Prostate gland (tissue), 2 donors: Measurements from ENCODE around the gene POGLUT2. TPM values are rescaled to one million over a fixed set of nuclear protein-coding genes. Genes with fewer than 3 reads are reported as not detected.

Source experiments
- DNase-seq: peaks from one replicate; pipeline ENCODE4 v3.0.0-alpha.2; 2019; ENCODE audit warnings: low spot score
- H3K27ac ChIP-seq, 2 donors: fragments of 200-600 bp; sonication (generic); 2 replicates each; pipeline ENCODE4 v1.5.1; 2017 to 2019
- H3K27me3 ChIP-seq: fragments of 200-600 bp; sonication (generic); replicated peaks from 2 replicates; pipeline ENCODE4 v1.5.1; 2019; ENCODE audit not compliant: insufficient read depth
- H3K36me3 ChIP-seq, 2 donors: fragments of 200-600 bp; sonication (generic); 1 replicate in 1 of 2; 2 replicates in 1 of 2; pipeline versions ENCODE4 v1.5.1 to v1.8.1; 2017 to 2019
- H3K4me1 ChIP-seq: fragments of 200-600 bp; sonication (generic); replicated peaks from 2 replicates; pipeline ENCODE4 v1.5.1; 2019
- H3K4me3 ChIP-seq, 2 donors: fragments of 200-600 bp; sonication (generic); 2 replicates each; pipeline ENCODE4 v1.5.1; 2017 to 2019
- H3K9me3 ChIP-seq: fragments of 200-600 bp; sonication (generic); 2 replicates; pipeline ENCODE4 v1.5.1; 2017
- CTCF ChIP-seq, 4 experiments: fragments of 200-600 bp in 2 of 4; fragments of 450-650 bp in 2 of 4; sonication (generic) in 2 of 4; IDR thresholded peaks; 1 replicate in 3 of 4; 2 replicates in 1 of 4; pipeline ENCODE4 v1.5.1; 2016 to 2019; ENCODE audit warnings: antibody characterized with exemption in 4 of 4, mild to moderate bottlenecking in 2 of 4, moderate library complexity in 2 of 4
- POLR2A ChIP-seq: fragments of 450-650 bp; IDR thresholded peaks from one replicate; pipeline ENCODE4 v1.6.1; 2016; ENCODE audit warnings: antibody characterized with exemption, mild to moderate bottlenecking
- POLR2AphosphoS5 ChIP-seq: sonication (generic); formaldehyde crosslinking; IDR thresholded peaks from one replicate; pipeline ENCODE4 v1.6.1; 2017; ENCODE audit warnings: antibody characterized with exemption
- WGBS: methylation state at CpG from one replicate; pipeline ENCODE4 v1.1.5; 2018; 5-methylcytosine and 5-hydroxymethylcytosine counted together
- intact Hi-C: fragments of 100-400 bp; cut with DNase I; formaldehyde crosslinking; loops from one replicate; pipeline ENCODE4 v1.14.2; 2022
- total RNA-seq, 2 donors: library from RNA; depleted of rRNA; stranded (reverse); fragments of >200 nt; gene quantifications; one replicate each; pipeline ENCODE4 v1.1.0, GENCODE V29; 2016

POGLUT2 gene
- total RNA-seq, result 1 to 10 TPM; 3.9 to 4.0 TPM

- Histone ChIP-seq H3K4me1 (no peaks in the 10 kb centered on the region), H3K36me3 (no peaks in the 10 kb centered on the region), H3K9me3 (no peaks in the 10 kb centered on the region), H3K27ac (peak within 1 kb of the TSS; percentile 77 to 83), H3K27me3 (no peaks in the 10 kb centered on the region), H3K4me3 (peak within 1 kb of the TSS; percentile 47 to 56)
- peak; percentile 92 for DNase-seq
- intact Hi-C loops, result no loop called here
- WGBS, result 0% methylated on average over 58 of the region's 72 CpGs
- TF ChIP-seq CTCF (IDR thresholded peaks at IDR 0.05) (no peak), POLR2A (peak; percentile 37), POLR2AphosphoS5 (peak; percentile 82)
These were observed at the start of gene POGLUT2, which contains the start of gene BIVM for GRCh38 chr13:102798581-102799425. Gene POGLUT2, minus strand, starts transcription at chr13:102798976. Its CDS starts 306 bp downstream, at chr13:102798670. Gene BIVM, plus strand, starts transcription at chr13:102799119. Its CDS starts 8,149 bp downstream, at chr13:102807268.

- WGBS, result 13% methylated on average over 12 of the region's 12 CpGs
- peak overlapping the region; percentile 72 to 74 for H3K4me3 ChIP-seq
- DNase-seq, result no peak
- H3K27me3 ChIP-seq, result no peaks in the 10 kb centered on the region
- peak overlapping the region; percentile 88 to 95 for H3K27ac ChIP-seq
- peaks cover 2% of the 10 kb centered on the region for H3K4me1 ChIP-seq
- TF ChIP-seq POLR2AphosphoS5 (no peak), POLR2A (no peak), CTCF (IDR thresholded peaks at IDR 0.05) (peak; percentile 36 to 73 (median 62))
- H3K9me3 ChIP-seq, result no peaks in the 10 kb centered on the region
- no peaks in the 10 kb centered on the region for H3K36me3 ChIP-seq
- intact Hi-C loops, result loop anchor here (2.0 to 5.0 kb wide), 3 partner anchors 45 to 265 kb away; partner anchors contain the start of gene TEX30
These were observed 48.8 kb upstream of the POGLUT2 start for GRCh38 chr13:102847272-102848234.

- intact Hi-C loops, result loop anchor here (2.0 to 5.0 kb wide), 3 partner anchors 44 to 264 kb away; partner anchors contain the start of gene TEX30
- Histone ChIP-seq H3K4me3 (peak overlapping the region; percentile 72 to 74), H3K9me3 (no peaks in the 10 kb centered on the region), H3K36me3 (no peaks in the 10 kb centered on the region), H3K4me1 (peaks cover 2% of the 10 kb centered on the region), H3K27ac (peak overlapping the region; percentile 88 to 95), H3K27me3 (no peaks in the 10 kb centered on the region)
- WGBS, result 1% methylated on average over 31 of the region's 31 CpGs
- TF ChIP-seq CTCF (IDR thresholded peaks at IDR 0.05) (no peak), POLR2AphosphoS5 (peak; percentile 8)
- DNase-seq, result peak; percentile 26
These were observed 47.7 kb upstream of the POGLUT2 start for GRCh38 chr13:102846261-102847015.

- no peaks in the 10 kb centered on the region for H3K27me3 ChIP-seq
- TF ChIP-seq POLR2A (peak; percentile 68), CTCF (IDR thresholded peaks at IDR 0.05) (peak in 2 of 4 experiments; percentile 14 to 25), POLR2AphosphoS5 (peak; percentile 98)
- peaks cover 2% of the 10 kb centered on the region for H3K4me1 ChIP-seq
- DNase-seq, result peak; percentile 89
- H3K4me3 ChIP-seq, result peak within 1 kb of the TSS; percentile 72 to 74
- WGBS, result under 1% methylated on average over 46 of the region's 49 CpGs
- H3K27ac ChIP-seq, result peak within 1 kb of the TSS; percentile 88 to 95
- H3K36me3 ChIP-seq, result no peaks in the 10 kb centered on the region
- intact Hi-C loops, result loop anchor here (1.0 to 5.0 kb wide), 4 partner anchors 43 to 263 kb away; partner anchors contain the start of genes TEX30 and TPP2
- H3K9me3 ChIP-seq, result no peaks in the 10 kb centered on the region
These were observed 47.0 kb upstream of the POGLUT2 start, which contains the start of gene ERCC5 for GRCh38 chr13:102845630-102846260. Gene ERCC5, plus strand, starts transcription at chr13:102846032. Its CDS starts 235 bp downstream, at chr13:102846267.
